Loucy (cell line): ENCODE results near the gene PPP1R3A.

Source experiments
- EZH2phosphoT487 ChIP-seq: fragments of 200-600 bp; IDR thresholded peaks from 2 replicates; pipeline ENCODE4 v1.6.1; 2018; ENCODE audit warnings: antibody characterized with exemption, mild to moderate bottlenecking, moderate library complexity, borderline replicate concordance
- TF ChIP-seq, protein P1 (sequence below): fragments of 200-600 bp; sonication (generic); conservative IDR thresholded peaks from 2 replicates; pipeline ENCODE4 v1.5.1; 2014; ENCODE audit warnings: mild to moderate bottlenecking, antibody characterized with exemption, low read length

DNA sequence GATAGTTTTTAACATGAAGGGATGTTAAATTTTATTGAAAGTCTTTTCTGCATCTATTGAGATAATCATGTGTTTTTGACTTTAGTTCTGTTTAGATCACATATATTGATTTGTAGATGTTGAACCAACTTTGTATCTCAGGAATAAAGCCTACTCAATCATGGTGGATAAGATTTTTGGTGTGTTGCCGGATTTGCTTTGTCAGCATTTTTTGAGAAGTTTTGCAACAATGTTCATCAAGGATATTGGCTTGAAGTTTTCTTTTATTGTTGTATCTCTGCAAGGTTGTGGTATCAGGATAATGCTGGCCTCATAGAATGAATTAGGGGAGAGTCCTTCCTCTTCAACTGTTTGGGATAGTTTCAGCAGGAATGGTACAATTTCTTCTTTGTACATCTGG is 9.3 kb upstream of the PPP1R3A start:
- TF ChIP-seq, protein P1, sequence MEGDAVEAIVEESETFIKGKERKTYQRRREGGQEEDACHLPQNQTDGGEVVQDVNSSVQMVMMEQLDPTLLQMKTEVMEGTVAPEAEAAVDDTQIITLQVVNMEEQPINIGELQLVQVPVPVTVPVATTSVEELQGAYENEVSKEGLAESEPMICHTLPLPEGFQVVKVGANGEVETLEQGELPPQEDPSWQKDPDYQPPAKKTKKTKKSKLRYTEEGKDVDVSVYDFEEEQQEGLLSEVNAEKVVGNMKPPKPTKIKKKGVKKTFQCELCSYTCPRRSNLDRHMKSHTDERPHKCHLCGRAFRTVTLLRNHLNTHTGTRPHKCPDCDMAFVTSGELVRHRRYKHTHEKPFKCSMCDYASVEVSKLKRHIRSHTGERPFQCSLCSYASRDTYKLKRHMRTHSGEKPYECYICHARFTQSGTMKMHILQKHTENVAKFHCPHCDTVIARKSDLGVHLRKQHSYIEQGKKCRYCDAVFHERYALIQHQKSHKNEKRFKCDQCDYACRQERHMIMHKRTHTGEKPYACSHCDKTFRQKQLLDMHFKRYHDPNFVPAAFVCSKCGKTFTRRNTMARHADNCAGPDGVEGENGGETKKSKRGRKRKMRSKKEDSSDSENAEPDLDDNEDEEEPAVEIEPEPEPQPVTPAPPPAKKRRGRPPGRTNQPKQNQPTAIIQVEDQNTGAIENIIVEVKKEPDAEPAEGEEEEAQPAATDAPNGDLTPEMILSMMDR = no peak
- no peak for TF ChIP-seq EZH2phosphoT487
